HG03045 (cell line): ENCODE data around the gene FBXO31.
"Not testable (repeated sequence)": the region's sequence is repeated elsewhere in the genome, so short reads cannot be mapped to it uniquely, and the experiment has no call there.

Experiments
- ATAC-seq: cut with Tn5 transposase; IDR thresholded peaks from one replicate; pipeline ENCODE4 v1.9.1; 2021; ENCODE audit warnings: mild to moderate bottlenecking, moderate library complexity; ENCODE audit not compliant: unreplicated experiment

FBXO31 gene

DNA sequence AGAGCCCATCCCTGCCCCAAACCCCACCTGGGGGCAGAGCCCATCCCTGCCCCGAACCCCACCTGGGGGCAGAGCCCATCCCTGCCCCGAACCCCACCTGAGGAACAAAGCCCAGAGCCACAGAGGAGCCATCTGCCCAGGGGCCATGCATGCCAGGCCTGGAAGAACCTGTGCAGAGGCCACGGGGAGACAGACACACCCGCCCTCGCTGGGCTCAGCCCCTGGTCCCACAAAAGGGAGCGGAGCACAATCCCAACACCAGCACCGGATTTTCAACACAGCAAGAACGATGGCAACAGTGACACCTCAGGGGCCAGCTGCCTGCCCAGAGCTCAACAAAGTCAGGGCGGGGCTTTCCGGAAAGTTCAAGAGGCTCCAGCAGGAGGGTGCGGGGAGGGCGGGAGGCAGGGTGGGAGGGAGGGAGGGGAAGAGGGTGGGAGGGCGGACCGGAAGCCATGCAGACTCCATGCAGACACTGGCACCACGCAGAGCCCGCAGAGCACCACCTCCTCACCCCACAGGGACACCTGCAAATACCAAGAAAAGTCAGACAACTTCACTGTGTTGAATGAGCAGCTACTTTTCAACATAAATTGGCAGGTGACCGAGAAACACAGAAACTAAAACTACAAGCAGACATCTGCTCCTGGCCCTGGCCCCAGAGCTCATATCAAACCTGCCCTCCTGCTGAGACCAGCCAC, 38.5 kb downstream of the FBXO31 start:
- ATAC-seq = no peak

DNA sequence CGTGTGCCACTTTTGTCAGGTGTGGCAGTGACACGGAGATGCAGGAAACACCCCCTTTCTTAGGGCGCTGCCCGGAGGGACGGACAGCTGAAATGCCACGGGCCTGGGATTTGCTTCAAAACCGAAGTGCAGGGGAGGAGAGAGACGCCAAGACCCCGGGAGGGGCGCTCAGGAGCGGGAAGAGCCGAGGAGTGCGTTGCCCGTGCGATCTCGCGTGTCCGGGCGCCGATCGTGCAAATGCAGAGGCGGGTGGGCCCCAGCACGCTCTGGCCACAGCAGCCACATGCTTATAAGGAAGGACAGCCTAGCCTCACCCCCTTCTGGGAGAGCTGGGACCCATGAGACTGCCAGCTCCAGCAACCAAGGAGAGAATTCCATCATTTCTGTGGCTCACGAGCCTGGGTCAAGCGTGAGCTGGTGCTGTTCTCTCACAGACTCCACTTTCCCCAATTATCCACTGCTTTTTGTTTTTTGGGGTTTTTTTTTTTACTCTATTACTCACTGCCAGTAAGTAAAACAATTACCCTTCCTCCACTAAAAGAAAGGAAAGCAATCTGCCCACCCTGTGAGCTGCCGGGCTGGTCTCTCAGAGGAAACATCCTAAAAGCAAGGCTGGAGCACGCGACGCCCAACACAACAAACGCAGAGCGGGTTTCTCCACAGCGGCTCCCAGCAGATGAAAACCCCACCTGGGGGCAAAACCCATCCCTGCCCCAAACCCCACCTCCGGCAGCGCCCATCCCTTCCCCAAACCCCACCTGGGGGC, 39.2 kb downstream of the FBXO31 start:
- ATAC-seq = no peak

DNA sequence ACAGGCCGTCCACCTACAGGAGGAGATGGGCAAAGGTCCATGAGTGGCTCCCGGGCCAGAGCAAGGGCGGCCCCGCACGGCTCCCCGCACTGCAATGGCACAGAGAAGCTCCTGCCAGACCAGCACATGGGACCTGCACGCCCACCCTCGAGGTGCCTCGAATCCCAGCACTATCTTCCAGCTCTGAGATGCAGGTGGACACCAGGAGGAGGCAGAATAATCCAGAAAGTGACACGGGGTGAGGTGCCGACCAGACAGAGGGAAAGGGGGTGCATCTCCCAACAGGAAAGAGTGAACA, 39.9 kb downstream of the FBXO31 start:
- no peak for ATAC-seq

DNA sequence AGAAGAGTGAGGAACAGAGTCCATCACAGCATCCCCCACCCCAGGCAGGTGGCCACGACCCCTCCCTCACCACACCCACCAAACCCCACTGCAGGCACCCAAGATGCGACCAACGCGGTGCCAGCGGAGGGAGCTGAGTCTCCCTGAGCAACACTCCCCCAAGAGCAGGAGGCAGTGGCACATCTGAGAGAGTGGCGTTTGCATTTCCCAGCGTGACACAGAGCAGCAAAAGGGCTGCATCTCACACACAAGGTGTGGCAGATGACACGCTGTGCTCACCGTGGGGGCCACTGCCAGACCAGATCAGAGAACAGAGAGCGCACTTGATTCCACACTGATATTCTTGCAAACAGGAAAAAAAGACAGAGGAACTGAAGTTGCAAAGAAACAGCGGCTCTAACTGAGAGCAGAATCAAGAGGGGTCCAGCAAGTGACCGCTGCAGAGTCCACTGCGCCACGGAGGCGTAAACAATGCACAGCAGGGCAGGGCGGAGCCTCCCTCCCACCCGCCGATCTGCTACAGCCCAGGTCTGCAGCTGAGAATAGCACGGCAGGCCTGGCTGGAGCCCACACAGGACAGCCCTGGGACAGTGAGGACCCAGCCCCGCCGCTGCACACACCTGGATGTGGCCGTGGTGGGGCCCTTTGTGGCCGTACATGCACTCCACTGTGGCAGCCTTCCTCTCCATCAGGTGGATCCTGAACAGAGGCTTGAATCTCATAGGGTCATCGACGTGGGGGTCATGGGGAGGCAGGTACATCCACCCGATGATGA, 40.4 kb downstream of the FBXO31 start:
- no peak for ATAC-seq

DNA sequence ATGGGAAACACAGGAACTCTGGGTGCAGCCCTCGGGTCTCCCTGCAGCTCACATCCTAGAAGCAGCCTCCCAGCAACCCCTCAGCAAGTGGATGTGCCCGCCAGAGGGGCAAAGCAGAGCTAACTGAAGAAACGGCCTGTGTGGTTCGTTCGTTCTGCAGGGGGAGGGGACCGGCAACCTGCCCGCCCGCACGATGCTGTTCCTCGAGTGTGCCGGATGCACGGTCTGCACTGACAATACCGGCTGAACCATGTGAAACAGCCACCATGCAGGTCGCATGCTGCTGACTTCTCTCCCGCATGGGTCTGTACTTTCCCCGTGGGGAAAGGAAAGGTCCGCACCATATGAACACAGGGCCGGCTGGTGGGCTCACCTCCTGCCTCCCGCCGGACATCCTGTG, 41.1 kb downstream of the FBXO31 start:
- no peak for ATAC-seq

DNA sequence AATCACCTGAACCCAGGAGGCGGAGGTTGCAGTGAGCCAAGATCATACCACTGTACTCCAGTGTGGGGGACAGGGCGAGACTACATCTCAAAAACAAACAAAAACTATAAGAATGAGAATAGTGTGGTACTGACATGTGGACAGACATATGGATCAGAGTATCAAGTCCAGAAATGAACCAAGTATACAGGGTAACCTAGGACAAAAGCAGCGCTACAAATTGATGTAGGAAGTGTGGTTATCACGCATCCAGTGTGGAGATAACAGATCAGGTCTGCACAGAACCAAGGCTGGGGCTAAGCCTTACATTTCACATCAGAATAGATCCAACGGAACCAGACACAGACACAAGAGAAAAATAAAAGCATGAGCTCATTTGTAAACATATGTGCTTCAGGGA, 43.4 kb downstream of the FBXO31 start:
- ATAC-seq = no peak

DNA sequence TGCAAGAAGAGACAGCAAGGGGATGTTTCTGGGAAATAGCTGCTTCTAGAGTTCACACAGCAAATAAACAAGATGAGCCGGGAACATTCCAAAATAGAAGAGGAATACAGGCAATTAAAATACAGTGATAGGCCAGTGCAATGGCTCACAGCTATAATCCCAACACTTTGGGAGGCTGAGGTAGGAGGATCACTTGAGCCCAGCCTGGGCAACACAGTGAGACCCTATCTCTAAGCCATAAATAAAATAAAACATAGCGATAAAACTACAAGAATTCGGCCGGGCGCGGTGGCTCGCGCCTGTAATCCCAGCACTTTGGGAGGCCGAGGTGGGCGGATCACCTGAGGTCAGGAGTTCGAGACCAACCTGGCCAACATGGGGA, 43.9 kb downstream of the FBXO31 start:
- ATAC-seq = not testable (repeated sequence)

DNA sequence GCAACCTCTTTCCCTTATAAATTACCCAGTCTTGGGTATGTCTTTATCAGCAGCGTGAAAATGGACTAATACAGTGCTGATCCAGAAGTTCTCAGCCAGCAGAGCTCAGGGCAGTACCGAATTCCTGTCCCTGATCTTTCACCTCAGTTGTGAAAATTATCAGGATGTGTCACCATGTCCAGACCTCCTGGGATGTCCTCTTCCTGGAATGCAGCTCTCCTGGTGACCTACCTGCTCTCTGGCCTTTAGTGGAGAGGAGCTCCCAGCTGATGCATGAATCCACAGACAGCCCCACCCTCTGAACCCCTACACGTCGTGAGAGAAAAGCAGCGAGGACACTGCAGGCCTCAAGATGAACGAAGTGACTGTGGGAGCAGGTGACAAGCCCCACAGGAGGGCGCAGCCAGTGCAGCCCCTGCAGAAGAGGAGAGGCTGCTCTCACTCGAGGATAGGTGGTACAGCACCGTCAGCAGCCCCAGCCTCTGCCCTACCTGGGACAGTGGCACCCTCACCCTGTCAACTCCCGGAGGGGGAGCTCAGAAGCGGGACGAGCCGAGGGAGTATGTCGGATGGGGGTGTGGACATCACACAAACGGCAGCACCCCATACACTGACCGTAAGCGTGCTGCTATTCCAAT, 44.4 kb downstream of the FBXO31 start:
- ATAC-seq = no peak

DNA sequence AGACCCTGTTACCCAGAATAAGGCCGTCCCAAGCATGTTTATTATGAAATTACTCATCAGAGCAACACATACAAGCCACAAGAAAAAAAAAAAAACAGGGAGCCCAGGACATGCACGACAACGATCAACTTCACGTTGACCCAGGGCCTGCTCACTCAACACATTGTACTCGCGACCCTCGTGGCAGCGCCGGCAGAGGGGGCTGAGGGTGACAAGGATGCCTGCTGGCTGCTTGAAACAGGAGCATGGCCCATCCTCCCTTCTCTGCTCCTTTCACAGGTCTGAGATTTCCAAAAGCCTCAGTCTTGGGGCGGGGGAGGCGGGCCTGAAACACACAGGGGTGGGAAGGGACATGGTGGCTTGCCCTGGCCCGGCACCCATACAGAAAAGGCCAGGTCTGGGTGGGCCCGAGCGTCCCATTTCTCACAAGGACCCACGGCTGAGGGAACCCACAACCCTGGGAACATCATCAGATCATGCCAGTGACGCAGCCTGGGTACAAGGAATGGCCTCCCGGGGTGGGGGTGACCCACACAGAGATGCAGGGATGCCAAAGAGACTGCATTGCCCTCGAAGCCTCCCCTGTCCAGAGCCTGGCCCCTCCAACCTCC, 45.3 kb downstream of the FBXO31 start:
- ATAC-seq = no peak

DNA sequence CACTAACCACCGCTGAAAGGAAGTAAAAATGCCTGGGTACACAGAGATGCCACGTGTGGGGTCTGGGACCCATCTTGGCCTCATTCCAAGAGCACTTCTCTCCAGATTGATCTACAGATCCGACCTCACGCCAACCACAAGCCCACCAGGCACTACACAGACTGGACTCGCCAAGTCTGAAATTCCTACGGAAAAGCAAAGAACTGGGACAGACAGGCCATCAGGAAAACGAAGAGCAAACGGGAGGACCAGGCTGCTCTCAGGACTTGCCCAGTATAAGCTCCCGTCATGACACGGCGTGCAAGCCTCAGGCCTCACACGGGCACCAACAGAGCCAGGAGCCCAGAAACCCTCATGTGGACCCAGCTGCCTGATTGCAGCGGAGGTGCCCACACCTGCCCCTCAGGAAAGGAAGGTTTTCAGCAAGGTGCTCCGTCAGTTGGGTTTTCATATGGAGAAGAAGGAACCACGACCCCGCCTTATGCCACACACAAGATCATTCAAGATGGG, 46.3 kb downstream of the FBXO31 start:
- no peak for ATAC-seq

DNA sequence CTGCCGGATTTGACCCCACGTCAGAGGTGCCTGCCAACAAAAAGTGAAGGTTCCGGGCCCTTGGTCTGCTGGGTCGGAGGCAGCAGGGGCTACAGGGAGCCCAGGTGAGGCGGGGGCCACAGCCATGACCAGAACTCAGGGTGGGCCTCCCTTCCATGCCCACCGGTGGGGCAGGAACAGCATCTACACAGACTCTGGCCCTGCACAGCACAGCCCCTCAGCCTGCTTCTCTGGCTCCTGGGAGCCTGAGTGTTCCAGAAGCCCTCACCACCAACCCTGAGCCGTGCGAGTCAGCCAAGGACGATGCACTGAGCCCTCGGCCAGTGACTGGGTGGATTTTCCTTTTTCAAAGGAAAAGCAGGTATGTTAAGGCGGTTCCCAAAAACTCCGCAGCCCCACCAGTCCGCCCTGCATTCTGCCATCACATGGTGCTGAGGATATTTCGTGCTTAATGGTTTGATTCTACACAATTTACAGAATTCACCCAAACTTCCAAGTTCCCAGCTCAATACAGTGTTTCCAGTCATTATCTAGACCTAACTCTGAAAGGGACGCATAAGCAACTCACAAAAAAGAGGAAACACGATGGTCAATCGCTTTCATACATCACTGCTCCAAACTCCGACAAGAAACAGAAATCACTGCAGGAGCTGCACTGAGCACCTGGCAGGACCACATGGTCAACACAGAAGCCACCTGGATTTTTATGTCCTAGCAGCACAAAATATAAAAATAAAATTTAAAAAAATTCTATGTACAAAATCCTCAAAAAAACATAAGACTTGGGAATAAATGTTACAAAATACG, 46.9 kb downstream of the FBXO31 start:
- ATAC-seq = no peak

DNA sequence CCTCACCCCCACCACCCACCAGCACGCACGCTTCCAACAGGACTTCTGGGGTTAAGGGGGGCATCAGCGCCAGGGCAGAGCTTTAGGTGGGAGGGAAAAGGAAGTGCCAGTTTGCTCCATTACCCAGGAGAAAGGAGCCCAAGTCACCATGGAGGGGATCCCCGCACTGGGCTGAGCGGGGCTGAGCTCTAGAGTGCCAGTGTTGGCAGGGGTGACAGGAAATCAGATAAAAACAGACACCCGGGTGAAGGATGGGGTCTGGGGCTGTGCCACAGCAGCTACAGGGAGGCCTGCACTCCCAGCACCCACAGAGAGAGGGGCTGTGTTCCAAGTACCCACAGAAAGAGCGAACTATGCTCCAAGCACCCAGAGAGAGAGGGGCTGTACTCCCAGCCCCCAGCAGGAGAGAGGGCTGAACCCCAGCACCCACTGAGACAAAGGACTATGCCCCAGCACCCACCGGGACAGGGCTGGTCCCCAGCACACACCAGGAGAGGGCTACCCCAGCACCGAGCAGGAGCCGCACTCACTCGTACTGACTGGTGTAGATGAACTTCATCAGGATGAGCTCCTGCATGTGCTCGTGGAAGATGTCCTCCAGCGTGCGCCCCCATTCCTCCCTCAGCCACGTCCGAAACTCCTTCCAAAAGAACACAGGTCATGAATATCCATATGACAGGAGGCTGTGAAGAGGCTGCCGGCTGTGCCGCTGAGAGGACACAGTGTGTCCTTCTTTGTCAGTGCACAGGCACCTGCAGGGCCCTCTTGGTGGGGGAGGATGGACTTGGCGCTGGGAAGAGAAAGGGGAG, 47.7 kb downstream of the FBXO31 start:
- no peak for ATAC-seq

DNA sequence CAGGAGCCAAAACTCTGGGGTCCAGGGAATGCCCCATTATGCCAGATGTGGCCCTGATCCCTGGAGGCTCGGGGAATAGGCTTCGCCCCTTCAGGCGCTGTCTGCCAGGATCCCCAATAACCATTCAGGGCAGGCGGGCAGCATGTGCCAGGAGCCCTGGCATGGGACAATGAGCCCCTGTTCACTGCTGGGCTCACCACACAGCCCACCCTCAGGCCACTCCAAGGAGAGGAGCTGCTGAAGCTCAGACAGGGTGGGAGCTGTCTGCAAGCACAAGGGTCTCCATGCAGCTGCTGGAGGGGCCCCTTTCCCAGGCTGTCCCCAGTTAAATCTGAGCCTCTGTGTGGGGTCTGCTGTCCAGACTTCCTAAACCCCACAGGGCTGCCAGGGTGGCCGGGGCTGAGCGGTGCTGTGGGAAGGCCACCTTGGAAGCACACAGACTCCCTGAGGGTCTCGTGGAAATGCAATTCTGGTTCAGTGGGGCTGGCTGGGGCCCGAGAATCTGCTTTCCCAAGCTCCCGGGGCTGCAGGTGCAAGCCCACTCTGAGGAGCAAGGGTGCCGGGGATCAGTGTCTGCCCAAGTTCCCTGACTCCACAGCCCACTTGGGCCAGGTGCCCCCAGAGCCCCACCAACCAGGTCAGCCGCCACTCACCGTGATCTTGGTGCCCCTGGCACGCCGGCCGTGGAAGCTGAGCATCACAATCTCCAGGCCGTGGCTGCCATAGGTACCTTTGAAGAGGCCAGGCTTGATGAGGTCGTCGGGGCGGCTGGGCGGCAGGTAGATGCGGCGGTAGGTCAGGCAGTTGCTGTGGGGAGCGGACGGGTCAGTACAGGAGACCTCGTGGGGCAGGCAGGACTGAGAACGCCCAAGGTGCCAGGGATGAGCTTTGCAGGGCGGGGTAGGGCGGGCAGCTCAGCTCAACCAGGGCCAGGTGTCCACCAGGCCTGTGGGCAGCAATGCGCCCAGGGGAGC, 48.6 kb downstream of the FBXO31 start:
- ATAC-seq = no peak

DNA sequence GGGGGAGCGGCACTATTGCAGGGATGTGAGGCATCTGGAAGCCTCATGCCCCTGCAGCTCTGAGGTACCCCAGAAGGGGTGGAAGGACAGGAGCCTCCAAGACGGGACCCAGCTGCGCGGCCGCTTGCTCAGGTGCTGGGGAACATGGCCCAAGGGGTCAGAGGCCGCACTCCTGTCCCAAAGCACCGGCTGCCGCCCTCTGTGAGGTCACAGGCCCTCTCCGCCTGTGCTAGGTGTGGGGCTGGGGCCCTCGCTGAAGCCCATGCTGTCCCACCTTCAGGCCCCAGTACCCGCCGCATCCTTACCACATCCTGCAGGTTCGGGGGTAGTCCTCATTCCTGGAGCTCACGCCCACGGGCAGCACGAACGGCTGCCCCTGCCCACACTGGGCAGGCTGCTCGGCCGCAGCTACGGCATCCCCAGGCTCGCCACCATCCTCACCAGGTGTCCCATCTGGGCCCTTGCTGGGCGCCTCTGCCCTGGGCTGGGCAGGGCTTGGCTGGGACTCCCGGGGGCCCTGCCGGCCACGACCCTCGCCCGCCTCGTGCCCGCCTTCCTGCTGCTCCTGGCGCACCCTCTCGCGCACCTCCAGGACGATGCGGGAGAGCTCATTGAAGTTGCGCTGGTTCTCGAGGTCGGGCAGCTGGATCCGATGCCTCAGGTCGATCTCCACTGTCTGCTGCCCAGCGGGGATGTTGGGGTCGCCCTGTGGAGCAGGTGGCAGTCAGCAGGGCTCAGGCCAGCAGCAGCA, 49.8 kb downstream of the FBXO31 start:
- no peak for ATAC-seq

DNA sequence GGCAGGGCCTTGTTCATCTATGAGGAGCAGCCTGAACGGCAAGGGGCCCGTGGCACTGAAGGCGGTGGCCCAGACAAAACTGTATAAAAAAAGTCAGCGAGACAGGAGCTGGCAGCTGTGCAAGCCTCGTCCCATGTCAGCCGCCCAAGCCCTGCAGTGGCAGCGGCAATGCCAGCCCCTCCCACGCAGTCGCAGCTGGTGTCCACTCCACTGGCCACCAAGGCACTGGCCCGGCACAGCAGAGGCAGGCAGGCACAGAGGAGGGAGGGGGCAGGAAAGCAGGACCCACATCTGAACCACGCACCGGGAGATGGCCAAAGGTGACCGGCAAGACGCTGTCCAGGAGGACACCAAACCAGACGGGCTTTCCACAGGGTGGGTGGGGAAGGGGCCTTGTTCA, 50.5 kb downstream of the FBXO31 start:
- ATAC-seq = no peak

DNA sequence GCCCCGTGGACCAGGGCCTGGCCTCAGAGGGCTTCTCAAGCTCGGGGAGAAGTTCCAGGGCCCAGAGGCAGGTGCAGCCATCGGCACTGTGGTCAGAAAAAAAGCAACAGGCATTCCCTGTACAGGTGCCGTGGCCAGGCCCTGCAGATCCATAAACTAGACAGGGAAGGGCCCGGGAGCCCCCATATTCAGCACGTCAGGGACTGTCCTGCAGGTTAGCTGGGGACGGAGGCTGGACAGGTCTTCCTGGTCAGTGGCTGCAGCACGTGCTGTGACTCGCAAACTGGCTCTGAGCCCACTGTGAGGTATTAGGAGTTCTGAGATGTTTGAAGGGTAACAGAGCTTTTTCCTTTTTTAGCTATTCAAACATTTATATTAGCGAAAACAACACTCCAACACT, 51.4 kb downstream of the FBXO31 start:
- ATAC-seq = no peak

DNA sequence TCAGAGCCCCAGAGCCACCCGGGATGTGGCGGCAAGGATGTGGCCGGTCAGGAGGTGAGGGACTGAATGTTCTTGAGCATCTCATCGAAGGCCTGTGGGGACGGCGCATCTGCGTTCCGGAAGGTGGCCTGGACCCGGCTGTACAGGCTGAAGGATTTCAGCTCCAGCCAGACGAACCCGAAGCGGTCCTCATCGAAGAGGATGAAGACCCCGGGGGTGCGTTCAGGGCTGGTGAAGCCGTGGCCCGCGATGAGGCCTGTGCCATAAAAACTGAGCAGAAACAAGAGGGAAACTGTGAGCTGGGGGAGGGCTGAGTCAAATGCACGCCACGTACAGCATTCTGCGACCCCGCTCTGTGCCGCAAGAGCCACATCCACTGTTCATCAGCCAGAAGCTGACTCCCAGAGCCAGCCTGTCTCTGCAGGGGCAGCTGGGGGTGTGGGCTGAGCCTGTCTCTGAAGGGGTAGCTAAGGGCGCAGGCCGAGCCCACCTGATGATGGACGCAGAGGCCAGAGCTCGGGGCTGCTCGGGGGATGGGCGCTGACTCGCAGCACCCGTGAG, 52.3 kb downstream of the FBXO31 start:
- ATAC-seq = no peak
